Left renal cortex interstitium (tissue), 4 donors: ENCODE measurements around the gene GAB4. TPM values are rescaled to one million over a fixed set of nuclear protein-coding genes. Genes with fewer than 3 reads are reported as not detected.
A peak's percentile ranks its signal among the peaks of the same experiment; 100 is the strongest.
"Not testable (repeated sequence)": the region's sequence is repeated elsewhere in the genome, so short reads cannot be mapped to it uniquely, and the experiment has no call there.

Source experiments
- DNase-seq, 4 donors: peaks; one replicate each; pipeline ENCODE4 v3.0.0-alpha.2; 2013; ENCODE audit warnings: low read depth in 4 of 4, low spot score in 2 of 4, missing footprints in 1 of 4
- polyA plus RNA-seq, 4 donors: library from polyadenylated mRNA; unstranded; fragments of 120-200 nt; gene quantifications; one replicate each; pipeline ENCODE4 v1.2.1, GENCODE V29; 2013; ENCODE audit not compliant: insufficient read length in 4 of 4

GAB4 gene
- polyA plus RNA-seq, 4 donors = not detected

- DNase-seq = peak; percentile 5 to 49 (median 24)
Observed at GRCh38 chr22:16917144-16918003, 90.6 kb downstream of the GAB4 start.

- no peak for DNase-seq
Observed at GRCh38 chr22:16915701-16916100, 92.3 kb downstream of the GAB4 start.

DNA sequence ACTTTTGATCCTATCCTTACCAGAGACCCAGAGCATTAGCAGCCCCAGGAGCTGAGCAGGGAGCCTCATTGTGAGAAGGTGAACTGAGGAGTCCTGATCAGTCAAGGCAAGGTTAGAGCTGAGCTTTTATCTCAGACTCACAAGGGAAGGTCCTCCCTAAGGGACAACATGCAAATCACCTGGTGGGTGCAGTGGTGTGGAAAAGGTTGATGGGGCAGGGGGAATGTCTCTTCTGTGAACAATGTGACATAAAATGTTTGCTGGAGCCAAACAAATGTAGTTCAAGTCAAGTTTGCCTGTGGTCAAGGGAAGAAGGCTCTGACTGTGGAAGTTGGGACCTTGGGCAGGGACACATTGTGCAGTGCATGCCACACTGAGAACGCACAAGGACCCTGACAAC lies 93.1 kb downstream of the GAB4 start:
- not testable (repeated sequence) for DNase-seq

GRCh38 chr22:16914006-16914405 lies 94.0 kb downstream of the GAB4 start:
- no peak for DNase-seq

- DNase-seq = no peak
Observed at GRCh38 chr22:16912281-16912680, 95.7 kb downstream of the GAB4 start.

Other genes with a start within 250 kb of the GAB4 start
- not detected for gene XKR3, start 182.8 kb downstream of the GAB4 start, polyA plus RNA-seq
- 1 to 10 TPM; 4.6 to 7.8 (median 5.2) TPM for gene IL17RA, start 76.8 kb upstream of the GAB4 start, polyA plus RNA-seq
- 1 to 10 TPM in 1 of 4 donors, under 1 TPM in 3; 0.76 to 1.1 (median 0.91) TPM for gene TMEM121B, start 113.1 kb upstream of the GAB4 start, polyA plus RNA-seq
- 10 to 100 TPM; 31.4 to 44.0 (median 40.8) TPM for gene HDHD5, start 151.1 kb upstream of the GAB4 start, polyA plus RNA-seq
- gene ADA2, start 211.2 kb upstream of the GAB4 start, polyA plus RNA-seq = 10 to 100 TPM; 23.7 to 47.1 (median 32.5) TPM